LNCaP clone FGC (cell line): ENCODE measurements around the gene SF1.
A peak's percentile ranks its signal among the peaks of the same experiment; 100 is the strongest.

ENCODE experiments used
- DNase-seq: peaks from one replicate; pipeline ENCODE4 v3.0.0-alpha.2; 2011; ENCODE audit warnings: low read depth
- H3K4me3 ChIP-seq: 2 replicates; pipeline ENCODE4 v1.5.1; 2011; ENCODE audit warnings: mild to moderate bottlenecking, low read depth, low read length, control low read depth
- CTCF ChIP-seq: IDR thresholded peaks from 2 replicates; pipeline ENCODE4 v1.5.1; 2012; ENCODE audit warnings: mild to moderate bottlenecking; ENCODE audit not compliant: control insufficient read depth, insufficient read depth; ENCODE audit errors: extremely low read depth

SF1 gene

GRCh38 chr11:64767344-64768299, 10.7 kb downstream of the SF1 start:
- TF ChIP-seq CTCF = peak; percentile 78
- peak; percentile 39 for DNase-seq
- H3K4me3 ChIP-seq = no peak overlapping the region

GRCh38 chr11:64766881-64767280, 11.5 kb downstream of the SF1 start:
- no peak for TF ChIP-seq CTCF
- DNase-seq = no peak
- H3K4me3 ChIP-seq = no peak overlapping the region

- DNase-seq = no peak
- no peak overlapping the region for H3K4me3 ChIP-seq
- TF ChIP-seq CTCF = no peak
Measured at GRCh38 chr11:64765851-64766665, 12.3 kb downstream of the SF1 start.

GRCh38 chr11:64765291-64765850, 13.0 kb downstream of the SF1 start:
- H3K4me3 ChIP-seq = no peak overlapping the region
- no peak for TF ChIP-seq CTCF
- no peak for DNase-seq

GRCh38 chr11:64764753-64765152, 13.6 kb downstream of the SF1 start:
- DNase-seq = no peak
- TF ChIP-seq CTCF = no peak
- H3K4me3 ChIP-seq = no peak overlapping the region

- no peak overlapping the region for H3K4me3 ChIP-seq
- DNase-seq = no peak
- no peak for TF ChIP-seq CTCF
Measured at GRCh38 chr11:64764040-64764611, 14.2 kb downstream of the SF1 start.
